Hematopoietic multipotent progenitor cell treated with erythropoietin and hydrocortisone succinate and interleukin-3 and kit ligand, for 17 days (in vitro differentiated cells): ENCODE measurements around the gene PSD4.

ENCODE experiments used
- DNase-seq: peaks from one replicate; pipeline ENCODE4 v3.0.0-alpha.2; 2015; ENCODE audit warnings: low spot score

PSD4 gene

DNA sequence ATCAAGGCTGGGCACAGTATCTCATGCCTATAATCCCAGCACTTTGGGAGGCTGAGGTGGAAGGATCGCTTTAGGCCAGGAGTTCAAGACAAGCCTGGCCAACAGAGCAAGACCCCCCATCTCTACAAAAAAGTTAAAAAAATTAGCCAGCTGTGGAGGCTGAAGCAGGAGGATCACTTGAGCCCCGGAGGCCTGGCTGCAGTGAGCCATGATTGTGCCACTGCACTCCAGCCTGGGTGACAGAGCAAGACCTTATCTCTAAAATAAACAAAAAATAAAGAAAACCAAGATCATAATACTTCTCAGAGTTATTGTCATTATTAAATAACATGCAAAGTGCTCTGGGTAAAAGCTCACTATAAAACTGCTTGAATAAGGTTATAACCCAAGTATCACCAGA, 31.5 kb upstream of the PSD4 start:
- no peak for DNase-seq

DNA sequence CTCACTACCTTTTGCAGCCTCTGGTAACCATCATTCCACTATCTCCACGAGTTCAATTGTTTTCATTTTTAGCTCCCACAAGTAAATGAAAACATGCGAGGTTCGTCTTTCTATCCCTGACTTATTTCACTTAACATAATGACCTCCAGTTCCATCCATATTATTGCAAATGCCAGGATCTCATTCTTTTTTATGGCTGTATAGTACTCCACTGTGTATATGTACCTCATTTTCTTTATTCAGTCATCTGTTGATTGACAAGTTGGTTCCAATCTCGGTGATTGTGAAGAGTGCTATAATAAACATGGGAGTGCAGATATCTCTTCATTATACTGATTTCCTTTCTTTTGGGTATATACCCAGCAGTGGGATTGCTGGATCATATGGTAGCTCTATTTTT, 29.5 kb upstream of the PSD4 start:
- no peak for DNase-seq

DNA sequence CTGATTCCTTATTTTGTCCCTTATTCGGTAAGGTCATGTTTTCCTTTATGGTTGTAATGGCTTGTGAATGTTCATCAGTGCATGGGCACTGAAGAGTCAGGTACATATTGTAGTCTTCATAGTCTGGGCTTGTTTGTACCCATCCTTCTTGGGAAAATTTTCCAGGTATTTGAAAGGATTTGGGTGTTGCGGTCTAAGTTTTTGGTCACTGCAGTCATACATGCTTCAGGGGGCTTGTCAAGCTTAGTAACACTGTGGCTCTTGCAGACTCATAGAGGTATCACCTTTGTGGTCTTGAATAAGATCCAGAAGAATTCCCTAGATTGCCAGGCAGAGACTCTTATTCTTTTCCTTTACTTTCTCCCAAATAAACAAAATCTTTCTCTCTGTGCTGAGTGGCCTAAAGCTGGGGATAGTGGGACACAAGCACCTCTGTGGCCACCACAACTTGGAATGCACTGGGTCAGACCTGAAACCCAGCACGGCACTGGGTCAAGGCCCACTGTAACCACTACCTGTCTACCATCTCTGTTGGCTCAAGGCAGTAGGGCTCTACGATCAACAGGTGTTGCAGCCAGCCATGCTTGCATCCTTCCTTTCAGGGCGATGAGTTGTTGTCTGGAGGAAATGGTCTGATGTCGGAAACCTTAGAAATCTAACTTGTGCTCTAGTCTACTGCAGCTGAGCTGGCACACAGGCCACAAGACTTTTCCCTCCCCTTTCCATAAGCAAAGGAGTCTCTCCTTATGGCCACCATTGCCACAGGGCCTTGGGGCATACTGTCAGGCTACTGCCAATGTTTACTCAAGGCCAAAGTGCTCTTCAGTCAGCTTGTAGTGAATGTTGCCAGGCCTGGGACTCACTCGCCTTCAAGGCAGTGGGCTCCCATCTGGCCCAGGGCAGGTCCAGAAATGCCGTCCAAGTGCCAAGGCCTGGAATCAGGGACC, 24.9 kb upstream of the PSD4 start:
- DNase-seq: no peak

DNA sequence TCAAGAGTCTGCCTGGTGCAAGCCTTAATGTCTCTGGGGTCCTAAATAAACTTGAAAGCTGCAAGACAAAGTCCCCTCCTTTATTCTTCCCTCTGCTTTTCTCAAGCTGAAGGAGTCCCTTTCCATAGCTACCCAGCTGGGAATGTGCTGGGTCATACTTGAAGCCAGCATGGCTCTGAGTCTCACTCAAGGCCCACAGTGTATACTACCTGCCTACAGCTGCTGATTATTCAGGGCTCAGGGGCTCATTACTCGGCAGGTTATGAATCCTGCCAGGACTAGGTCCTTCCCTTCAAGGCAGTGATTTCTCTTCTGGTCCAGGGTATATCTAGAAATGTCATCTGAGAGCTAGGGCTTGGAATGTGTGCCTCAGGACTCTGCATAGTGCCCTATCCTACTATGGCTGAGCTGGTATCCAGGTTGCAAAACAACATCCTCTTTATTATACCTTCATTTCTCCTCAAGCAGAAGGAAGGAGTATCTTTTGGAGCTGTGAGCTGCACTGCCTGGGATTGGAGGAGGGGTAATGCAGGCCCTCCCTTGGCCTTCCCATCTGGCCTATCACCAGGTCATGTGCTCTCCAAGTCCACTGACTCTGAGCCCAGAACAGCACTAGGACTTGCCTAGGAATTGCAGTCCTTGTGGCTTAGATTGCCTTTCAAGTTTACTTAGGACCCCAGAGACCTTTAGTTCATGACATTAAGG, 24.1 kb upstream of the PSD4 start:
- no peak for DNase-seq

DNA sequence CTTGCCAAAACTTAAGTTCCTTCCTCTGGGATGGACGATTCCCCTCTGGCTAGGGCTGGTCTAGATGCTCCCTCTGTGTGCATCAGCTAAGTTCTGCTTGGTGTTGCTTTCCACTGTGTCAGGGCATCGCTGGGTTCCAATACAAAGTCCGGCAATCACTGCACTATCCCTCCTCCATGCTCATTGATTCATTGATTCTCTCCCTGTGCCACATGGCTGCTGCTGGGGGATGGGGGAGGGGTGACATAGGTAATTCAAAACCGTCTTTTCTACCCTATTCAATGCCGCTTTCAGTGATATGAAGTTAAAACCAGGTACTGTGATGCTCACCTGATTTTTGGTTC, 23.5 kb upstream of the PSD4 start:
- no peak for DNase-seq

DNA sequence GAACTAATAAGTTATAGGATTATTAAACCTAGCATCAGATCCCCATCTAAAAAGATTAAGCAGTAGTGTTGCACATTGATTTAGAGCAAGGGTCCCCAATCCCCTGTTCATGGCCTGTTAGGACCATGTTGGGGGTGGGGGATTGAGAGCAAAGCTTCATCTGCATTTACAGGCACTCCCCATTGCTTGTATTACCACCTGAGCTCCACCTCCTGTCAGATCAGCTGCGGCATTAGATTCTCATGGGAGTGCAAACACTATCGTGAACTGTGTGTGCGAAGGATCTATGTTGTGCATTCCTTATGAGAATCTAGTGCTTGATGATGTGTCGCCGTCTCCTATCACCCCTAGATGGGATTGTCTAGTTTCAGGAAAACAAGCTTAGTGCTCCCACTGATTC, 18.4 kb upstream of the PSD4 start:
- no peak for DNase-seq

DNA sequence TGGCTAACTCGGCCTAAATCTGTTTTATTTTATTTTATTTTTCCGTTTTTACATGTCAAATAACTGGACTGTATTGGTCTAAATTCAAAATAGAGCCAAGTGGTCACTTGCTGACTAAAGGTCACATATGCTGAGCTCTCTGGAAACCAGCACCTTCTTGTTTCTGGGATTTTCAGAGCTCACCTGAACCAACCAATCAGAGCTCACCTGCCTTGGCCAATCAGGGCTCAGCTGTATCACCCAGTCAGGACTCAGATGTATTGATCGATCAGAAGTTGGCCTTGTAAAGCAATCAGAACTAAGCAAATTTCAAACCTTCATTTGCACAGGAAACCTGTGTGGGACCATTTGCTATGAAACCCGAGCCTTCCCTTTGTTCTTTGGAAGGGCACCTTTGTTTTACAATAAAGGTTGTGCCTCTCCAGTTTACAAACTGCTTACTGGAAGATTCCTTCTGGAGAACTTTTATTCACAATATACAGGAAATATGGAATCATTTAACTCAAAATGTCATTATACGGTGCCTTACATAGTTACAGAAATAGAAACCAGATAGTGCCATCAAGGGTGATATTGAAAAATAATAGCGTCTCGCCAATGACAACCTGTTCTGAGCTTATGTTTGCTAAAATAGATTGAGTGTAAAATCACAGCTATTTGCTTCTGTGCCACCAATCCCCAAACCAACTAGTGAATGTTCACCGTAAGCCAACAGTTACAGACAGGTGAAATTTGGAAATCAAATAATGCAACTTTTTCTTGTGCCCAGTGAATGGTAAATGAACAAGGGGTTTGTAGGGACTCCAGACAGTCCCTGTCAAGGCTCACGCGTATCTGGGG, 17.3 kb upstream of the PSD4 start:
- DNase-seq: no peak

DNA sequence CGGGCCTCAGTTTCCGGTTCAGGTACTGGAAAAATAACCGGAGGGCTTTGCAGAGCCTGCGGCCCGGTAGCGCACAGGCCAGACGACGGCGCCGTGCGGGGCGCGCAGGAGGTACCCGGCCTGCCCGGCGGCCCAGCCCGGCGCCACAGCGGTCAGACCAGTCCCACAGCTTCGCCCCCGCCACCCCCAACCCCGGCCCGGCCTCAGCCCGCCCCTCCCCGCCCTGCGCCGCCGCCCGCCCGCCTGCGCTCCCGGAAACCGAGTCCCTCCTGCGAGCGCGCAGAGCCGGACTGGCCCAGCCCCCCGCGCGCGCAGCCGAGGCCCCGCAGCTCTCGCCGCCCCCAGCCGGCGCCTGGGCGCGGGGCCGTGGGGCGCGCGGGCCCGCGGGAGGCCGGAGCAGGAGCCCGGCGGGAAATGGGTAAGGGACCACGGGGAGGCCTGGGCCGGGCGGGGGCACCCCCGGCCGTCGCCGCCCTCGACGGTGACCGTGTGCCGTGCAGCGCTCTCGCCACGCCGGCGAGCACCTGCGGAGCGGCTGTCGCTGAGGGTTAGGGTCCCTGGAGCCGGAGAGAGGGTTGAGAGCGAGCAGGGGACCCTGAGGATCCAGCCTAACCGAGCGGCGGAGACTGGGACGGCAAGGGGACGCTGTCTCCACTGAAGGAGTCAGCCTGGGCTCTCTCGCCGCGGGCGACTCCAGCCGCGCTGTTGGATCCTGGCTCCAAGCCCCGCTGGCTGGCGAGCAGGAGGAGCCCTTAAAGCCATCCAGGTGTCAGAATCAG, 16.5 kb upstream of the PSD4 start:
- DNase-seq: no peak

DNA sequence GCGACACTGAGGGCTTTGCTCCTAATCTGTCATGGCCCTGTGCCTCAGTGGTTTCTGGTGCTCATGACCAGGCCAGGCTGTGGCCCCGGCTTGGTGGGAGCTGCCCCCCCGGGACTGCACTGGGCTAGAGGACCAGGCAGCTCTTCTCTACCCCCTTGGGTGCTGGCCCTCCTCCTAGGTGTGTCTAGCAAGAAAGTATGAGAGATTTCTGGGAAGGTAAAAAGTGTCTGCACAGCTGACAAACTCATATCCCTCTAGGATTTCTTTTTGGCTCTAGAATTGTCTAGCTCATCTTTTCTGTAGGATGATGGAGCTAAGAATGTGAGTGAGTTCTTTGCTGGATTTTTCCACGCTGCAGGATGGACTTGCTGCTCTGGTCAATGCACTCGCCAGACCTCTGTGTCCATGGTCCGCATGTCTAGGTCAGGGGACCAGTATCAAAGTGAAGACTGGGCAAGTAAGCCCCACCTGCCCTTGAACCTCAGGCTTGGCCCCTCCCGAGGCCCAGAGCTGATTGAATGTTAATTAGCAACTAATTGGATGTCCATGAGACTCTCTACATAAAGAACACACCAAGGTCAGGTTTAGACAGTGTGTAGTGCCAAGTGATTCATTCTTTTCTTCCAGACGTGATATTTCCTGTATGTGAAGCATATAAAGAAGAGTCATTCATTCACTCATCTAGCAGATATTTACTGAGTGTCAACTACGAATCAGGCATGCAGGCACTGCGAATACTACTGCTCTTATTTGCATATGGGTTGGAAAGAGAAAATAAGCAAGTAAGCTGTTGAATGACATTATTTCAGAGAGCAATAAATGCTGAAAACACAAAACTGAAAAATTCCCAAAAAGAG, 15.6 kb upstream of the PSD4 start:
- DNase-seq: no peak

DNA sequence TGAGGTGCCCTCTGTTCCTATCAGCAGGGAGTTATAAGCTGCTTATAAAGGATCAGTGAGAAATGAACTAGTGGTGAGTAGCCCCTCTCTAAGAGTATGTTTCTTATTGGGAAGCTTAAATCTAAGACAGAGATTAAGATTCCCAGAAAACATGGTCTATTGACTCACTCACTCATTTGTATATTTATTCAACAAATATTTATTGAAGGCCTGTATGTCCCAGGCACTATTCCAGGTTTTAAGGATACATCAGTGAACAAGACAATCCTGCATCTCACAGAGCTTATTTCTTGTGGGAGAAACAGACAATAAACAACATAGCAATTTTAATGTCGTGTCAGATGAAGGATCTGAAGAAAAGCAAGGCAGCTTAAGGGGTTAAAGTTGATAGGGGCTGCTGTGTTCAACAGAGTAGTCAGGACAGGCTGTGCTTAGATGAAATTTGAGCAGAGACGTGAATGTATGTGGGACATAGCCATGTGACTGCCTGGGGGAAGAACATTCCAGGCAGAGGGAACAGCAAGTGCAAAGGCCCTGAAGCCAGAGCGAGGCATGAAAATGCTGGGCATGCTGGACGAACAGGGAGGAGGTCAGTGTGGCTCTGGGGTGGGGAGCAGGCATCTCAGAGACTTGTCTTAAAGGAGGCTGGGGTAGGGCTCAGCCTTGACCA, 14.8 kb upstream of the PSD4 start:
- DNase-seq: no peak

DNA sequence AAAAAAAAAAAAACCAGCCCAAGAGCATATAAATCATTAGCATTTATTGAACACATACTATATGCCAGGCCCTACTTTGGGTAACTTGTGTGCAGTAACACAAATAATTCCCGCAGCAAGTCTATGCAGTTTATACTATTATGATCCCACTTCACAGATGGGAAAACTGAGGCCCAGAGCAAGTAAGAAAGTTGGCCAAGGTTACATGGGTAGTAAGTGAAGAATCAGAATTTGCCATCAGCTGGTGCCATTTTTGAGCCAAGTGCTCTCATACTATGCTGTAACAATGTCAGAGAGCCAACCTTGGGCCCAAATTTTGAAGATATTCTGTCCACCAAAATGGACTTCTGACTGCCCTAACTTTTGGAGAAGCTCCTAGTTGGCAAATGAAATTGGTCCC, 13.5 kb upstream of the PSD4 start:
- DNase-seq: no peak

DNA sequence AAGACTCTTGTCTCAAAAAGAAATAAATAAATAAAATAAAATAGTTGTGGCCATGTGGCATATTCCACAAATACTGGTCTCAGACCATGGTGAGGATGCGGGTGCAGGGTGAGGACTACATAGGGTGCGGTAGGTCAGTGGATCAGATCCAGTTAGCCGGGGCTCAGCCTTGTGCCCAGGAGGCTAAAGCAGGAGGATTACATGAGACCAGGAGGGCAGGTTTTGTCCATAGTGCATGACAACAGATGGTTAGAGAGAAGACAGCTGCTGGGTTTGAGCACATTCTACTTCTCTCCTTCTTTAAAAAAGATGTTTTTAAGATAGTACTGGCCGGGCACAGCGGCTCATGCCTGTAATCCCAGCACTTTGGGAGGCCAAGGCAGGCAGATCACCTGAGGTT, 12.8 kb upstream of the PSD4 start:
- DNase-seq: no peak

DNA sequence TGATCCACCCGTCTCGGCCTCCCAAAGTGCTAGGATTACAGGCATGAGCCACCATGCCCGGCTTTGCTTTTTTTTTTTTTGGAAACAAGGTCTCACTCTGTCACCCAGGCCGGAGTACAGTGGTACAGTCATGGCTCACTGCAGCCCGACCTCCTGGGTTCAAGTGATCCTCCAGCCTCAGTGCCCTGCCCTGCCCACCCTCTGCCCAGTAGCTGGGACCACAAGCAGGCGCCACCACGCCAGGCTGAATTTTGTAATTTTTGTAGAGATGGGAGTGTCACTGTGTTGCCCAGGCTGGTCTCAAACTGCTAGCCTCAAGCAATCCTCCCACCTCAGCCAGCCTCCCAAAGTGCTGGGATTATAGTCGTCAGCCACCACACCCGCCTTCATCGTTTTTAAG, 11.6 kb upstream of the PSD4 start:
- no peak for DNase-seq

DNA sequence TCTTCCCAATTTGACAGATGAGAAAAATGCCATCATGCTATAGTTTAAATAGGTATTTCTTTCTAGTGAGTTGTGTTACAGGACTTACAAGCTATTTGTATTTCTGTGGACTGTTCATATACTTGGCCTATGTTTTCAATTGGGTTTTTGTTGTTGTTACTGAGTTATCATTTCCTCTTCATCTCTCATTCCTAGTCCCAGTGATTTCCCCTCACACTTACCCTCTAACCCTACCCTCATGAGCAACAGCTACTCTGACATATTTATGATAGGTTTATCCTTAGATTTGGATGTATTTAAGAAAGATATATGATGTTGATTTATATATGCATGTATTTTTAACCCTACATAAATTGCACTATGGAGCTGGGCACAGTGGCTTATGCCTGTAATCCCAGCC, 10.9 kb upstream of the PSD4 start:
- DNase-seq: no peak

DNA sequence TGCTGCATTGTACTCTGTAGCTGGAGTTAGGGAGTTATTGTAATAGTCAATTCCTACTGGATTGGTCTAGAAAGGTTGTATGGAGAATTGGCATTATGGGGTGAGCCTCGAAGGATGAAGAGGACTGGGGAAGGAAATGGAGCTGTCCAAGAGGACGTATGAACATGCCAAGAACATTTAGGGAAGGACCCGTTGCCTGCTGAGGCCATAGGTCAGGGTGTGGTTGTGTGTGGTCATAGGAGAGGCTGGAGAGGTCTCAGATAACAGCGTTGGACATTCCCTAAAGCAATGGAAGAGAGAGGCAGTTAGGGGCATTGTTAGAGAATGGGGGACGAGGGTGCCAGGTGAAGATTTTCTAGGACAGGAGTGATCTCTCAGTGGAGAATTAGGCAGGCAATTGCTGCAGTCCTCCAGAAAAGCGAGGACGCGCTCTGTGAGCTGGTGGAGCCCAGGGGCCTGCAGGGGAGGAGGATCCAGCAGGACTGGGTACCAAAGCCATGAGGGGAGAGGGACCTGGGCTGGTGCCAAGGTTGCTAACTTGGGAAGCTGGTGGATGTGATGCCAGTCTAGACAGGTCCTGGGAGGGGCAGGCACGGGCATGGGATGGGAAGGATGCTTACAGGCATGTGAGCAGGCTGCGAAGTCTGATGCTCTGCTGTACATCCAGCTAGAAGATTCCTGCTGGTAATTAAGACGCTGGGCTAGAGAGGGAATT, 9.4 kb upstream of the PSD4 start:
- DNase-seq: no peak

DNA sequence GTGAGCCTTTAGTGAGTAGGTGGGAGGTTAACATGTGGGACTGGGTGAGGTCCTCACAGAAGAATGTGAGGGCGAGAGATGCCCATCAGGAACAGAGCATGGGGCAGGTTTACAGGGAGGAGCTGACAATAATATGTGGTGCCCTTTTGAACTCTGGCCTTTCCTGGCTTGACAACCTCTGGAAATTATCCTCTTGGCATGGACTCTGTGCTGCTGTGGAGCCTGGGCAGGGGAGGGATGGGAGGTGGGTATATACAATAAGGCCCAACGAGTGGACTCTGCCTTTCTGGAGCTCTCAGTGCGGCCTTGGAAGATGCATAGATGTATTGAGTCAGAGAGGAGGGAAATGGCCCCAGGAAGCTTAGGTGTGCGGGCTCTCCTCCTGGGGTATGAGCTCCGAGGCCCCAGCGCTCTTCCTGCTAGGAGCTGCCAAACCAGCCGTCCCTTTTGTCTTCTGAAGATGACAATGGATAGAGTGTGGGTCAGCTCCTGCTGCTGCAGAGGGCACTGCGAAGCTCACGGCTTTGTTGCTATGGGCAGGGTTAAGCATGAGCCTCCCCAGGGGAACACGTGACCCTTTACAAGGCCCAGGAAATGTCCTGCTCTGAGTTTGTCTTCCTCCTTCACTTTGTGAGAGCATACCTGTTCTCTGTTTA, 8.7 kb upstream of the PSD4 start:
- DNase-seq: no peak

DNA sequence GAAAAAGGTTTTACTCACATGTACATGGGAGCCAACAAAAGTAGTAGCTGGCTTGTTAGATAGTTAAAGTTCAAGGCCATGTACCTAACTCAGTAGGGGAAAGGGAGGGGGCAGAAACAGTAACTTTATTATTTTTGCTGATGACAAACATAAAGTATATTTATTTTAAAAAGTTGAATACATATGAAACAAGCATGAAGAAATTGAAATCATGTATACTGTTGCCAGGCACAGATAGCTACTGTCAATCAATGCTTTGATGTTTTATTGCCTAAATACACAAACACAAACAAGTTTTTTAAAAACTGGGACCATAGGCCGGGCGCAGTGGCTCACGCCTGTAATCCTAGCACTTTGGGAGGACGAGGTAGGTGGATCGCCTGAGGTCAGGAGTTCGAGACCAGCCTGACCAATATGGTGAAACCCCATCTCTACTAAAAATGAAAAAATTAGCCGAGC, 7.6 kb upstream of the PSD4 start:
- DNase-seq: no peak

DNA sequence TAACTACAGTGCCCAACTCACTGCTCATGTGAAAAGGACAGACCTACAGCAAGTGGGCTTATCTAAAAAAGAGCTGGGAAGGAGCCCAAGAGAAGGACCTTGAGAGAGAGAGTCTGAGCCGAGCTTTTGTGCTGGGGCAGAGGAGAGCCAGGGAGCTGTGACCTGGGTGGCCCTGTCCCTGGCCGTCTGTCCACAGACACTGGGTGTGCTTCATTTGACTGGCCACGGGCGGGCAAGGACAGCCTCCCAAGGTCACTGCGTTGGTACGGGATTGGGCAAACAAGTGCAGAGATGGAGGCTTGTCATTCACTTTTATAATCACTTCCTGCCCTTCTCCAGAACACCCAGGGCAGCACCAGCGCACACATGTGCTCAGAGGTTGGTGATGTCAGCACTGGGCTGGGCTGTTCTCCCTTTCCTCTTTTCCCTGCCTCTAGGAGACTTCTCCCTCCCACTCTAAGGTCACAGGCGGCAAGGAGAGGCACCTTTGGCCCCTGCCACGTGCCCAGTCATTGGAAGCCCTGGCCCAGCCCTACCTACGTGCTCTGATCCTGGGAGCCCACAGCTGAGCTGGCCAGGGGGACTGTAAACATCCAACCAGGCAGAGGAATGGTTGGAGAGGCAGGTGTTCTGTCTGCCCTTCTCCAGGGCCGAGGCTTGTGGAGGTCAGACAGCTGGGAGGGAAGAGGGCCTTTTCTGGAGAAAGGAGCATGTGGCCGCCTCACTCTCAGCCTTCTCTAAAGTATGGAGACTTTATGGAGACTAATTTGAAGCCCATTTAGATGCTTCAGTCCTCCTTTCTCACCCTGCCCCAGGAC, 6.4 kb upstream of the PSD4 start:
- no peak for DNase-seq
